Left colon (tissue), 2 donors: ENCODE measurements around the gene ZNF438. TPM values are rescaled to one million over a fixed set of nuclear protein-coding genes. Genes with fewer than 3 reads are reported as not detected.
A peak's percentile ranks its signal among the peaks of the same experiment; 100 is the strongest.

Experiments used
- ATAC-seq: fragments of 200-7000 bp; cut with Tn5 transposase; one replicate; pipeline ENCODE4 v1.9.1; 2020; ENCODE audit warnings: mild to moderate bottlenecking, moderate library complexity
- DNase-seq, 2 donors: peaks; one replicate each; pipeline ENCODE4 v3.0.0-alpha.2; 2020
- intact Hi-C, 2 donors: fragments of 100-400 bp; cut with DNase I in 1 of 2; cut with micrococcal nuclease in 1 of 2; formaldehyde crosslinking; loops; one replicate each; pipeline versions ENCODE4 v1.11.2 to v1.14.0; 2022; cut with DNase I, micrococcal nuclease
- total RNA-seq, 2 donors: library from RNA; stranded (reverse); fragmentation: NEBNext Ultra II Directional; extraction: Animal tissue kit (Norgen Biotek cat#: 25700); gene quantifications; one replicate each; pipeline ENCODE4 v1.2.1, GENCODE V29; 2021
- donor health status: DM: no; HTN: no; CAD: no.
- donor health status: DM: yes; HTN: yes; CAD: no.

ZNF438 gene
- total RNA-seq, 2 donors from 2014 or later, result 3.8 to 6.5 TPM

GRCh38 chr10:30822693-30823465 is 208.8 kb downstream of the ZNF438 start:
- ATAC-seq, result no peak
- DNase-seq, result no peak
- intact Hi-C loops, result no loop called here

DNA sequence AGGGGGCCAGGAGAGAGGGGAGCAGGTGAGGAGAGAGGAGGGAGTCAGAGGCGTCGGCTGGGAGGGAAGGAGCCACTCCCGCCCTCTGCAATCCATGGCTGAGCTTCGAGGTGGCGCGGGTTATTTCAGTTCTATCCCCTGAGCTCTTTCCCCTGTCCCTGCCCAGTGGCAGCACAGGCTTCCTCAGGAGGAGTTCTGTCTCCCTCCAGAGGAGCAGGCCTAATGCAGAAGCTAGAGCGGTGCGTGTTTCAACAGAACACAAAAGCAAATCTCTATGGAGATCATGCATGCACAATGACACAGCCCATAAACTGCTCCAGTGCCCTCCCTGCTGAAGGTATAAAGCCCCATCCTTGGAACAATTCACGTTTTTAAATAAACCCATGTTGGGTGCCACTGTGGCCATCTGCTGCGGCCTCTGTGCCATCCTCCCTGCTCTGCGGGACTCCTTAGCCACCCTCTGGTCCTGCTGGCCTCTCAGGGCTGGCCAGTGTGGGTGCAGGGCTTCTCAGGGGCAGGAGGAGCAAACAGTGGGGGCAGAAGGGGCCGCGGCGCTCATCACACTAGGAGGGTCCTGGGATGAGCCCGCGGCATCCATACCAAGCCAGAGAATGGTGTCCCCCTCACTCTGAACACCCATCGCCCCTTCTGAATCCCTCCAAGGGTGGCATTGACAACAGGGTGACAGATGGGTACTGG is 209.5 kb downstream of the ZNF438 start:
- ATAC-seq, result no peak
- DNase-seq, result no peak
- intact Hi-C loops, result no loop called here

- no peak for DNase-seq
- no peak for ATAC-seq
These were observed 210.2 kb downstream of the ZNF438 start for GRCh38 chr10:30821261-30821993.

GRCh38 chr10:30820261-30820991 is 211.2 kb downstream of the ZNF438 start:
- intact Hi-C loops, result no loop called here
- DNase-seq (no peak), ATAC-seq (no peak)

More at GRCh38 chr10:30821261-30821993, 210.2 kb downstream of the ZNF438 start:
- intact Hi-C loops, result no loop called here

- DNase-seq (no peak), ATAC-seq (no peak)
- intact Hi-C loops, result no loop called here
These were observed 212.1 kb downstream of the ZNF438 start for GRCh38 chr10:30819341-30820181.

DNA sequence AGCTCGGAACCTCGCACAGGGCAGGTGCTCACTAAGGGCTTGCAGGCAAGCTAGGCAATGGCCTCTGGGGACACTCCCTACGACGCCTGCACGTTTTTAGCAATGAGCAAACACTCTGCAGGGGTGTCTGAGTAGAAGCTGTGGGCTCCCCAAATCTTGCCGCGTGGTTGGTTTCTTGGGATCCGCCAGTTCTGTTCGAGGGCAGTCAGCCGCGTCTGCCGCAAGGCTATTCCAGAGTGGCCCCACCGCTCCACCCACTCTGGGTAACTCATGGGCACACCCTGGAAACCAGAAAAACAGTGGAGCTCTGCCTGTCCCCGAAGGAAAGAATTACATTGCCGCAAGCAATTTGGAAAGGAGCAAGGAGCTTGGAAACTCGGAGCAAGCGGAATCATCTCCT is 212.8 kb downstream of the ZNF438 start:
- intact Hi-C loops, result no loop called here
- no peak for ATAC-seq
- DNase-seq, result no peak

GRCh38 chr10:30818010-30818660 is 213.5 kb downstream of the ZNF438 start:
- peak in 1 of 2 donors; percentile 25 for DNase-seq
- intact Hi-C loops, result no loop called here
- ATAC-seq, result no peak

DNA sequence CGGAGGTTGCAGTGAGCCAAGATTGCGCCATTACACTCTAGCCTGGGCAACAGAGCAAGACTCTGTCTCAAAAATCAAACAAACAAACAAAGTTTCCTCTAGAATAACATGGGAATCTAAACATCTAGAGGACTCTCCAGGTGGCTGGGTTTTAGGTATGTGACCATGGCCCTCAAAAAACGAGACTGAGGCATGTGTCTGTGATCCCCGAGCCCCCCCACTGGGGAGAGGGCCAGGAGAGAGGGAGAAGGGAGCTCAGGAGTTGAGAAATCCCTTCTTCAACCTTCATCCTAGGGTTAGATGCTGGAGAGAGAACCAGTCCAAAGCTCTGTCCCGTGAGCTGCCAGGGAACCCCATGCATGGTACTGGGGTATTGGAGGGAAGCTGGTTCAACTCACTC is 214.1 kb downstream of the ZNF438 start:
- intact Hi-C loops, result no loop called here
- no peak for ATAC-seq

GRCh38 chr10:30816820-30817171 is 214.9 kb downstream of the ZNF438 start:
- intact Hi-C loops, result no loop called here
- no peak for DNase-seq
- ATAC-seq, result no peak

More for the DNA sequence above, 214.1 kb downstream of the ZNF438 start:
- no peak for DNase-seq

DNA sequence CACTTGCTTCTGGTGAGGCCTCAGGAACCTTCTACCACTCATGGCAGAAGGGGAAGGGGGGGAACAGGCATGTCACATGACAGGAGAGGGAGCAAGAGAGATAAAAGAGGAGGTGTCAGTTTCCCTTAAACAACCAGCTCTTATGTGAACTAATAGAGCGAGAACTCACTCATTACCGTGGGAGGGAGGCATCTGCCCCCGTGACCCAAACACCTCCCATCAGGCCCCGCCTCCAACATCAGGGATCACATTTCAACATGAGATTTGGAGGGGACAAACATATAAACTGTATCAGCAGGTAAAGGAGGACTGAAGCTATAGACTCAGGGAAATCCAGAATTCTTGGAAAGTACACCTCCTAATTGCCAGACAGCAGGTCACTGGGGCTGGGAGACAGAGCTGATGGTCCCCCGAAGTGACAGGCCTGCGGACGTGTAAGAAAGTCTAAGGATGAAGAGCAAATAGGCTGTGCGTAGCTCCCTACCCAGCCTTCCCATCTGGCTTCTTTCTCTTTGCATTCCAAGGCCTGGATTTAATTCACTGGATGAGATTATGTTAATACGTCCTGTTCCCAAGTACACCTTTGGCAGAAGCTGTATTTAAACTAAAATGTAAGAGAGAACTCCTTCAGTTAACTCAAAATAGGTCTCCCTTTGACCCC is 215.4 kb downstream of the ZNF438 start:
- intact Hi-C loops, result no loop called here
- DNase-seq, result no peak
- no peak for ATAC-seq

DNA sequence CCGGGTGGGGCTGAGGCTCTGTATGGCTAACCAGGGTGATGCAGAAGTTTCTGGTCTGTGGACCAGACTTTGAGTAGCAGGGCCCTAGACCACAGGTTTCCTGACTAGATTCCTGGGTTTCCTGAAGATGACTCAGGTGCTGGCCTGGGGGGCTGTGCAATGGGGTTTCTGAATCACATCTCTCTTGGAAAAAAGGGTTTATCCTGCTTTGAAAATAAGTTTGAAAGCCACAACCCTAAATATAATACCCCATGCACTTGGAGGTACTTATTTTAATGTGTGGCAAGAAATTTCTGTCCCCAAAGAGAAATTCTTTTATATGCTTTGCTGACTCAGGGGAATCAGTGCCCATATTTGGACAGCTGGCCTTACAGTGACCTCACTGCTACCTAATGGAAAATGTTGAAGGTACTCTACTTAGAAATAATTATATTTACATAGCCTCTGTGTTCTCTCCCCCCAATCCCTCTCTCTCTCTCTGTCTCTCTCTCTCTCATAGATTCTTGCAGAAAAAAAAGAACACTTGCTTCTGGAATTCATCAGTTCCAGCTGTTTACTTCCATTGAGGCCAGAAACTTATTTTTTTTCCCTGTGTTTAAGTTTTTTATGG is 217.7 kb downstream of the ZNF438 start:
- DNase-seq, result no peak
- intact Hi-C loops, result no loop called here

DNA sequence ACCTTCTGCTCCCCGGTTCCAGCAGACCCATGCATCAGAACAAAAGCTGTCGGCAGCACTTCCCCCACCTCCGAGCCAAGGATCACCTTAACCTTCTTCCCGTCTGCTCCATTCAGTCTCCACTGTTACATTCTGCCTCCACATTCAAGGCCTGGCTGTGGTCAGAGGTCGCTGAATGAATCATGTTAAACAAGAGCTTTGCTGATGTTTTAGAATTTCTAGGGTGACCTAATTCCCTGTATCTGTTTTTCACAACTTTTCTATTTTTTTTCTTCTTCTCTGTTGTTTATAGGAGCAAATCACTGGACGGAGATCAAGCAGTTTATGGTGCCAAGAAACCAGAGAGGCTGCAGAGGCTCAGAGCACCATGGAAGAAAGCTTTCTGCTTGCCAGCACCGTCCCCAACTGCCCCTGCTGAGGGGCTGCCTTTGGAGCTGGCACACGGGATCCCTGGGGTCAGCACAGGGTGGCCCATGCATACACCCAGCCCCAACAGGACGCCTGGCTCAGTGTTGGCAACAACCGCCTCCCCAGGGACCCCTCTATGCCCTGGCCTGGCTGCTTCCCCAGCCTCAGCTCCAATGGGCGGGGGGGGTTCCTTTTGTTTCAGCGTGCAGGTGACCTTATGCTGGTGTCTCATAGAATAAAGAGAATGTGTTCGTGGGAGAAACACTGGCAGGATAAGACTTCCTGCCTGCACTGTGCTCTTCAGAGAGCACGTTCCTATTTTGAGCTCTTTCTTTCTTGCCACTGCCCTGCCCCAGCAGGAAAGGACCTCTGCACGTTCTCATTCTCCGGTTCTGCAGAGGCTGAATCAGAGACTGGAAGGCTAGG is 219.4 kb downstream of the ZNF438 start:
- ATAC-seq (peak; percentile 12), DNase-seq (no peak)
- intact Hi-C loops, result no loop called here

More for the DNA sequence above, 217.7 kb downstream of the ZNF438 start:
- no peak for ATAC-seq

GRCh38 chr10:30811276-30812017 is 220.2 kb downstream of the ZNF438 start:
- intact Hi-C loops, result no loop called here
- ATAC-seq, result no peak
- DNase-seq, result peak in 1 of 2 donors; percentile 62

- ATAC-seq (no peak), DNase-seq (no peak)
- intact Hi-C loops, result no loop called here
These were observed 221.2 kb downstream of the ZNF438 start for GRCh38 chr10:30810416-30810815.

DNA sequence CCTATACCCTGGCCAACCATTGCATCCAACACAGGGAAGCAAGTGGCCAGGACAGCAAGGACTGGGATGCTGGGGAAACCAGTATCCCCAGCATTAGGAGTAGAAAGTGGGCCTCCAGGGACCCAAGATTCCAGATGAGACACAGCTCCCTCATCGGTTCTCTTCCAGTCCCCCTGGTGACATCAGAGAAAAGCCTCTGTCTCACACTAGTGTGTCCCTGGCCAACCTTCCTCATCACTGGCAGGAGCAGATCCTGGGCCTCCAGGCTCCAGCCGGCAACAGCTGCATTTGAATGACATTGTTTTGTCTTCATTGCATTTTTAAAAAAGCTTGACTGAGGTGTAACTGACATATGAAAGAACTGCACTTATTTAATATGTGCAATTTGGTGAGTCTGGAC is 224.8 kb downstream of the ZNF438 start:
- DNase-seq, result no peak
- no peak for ATAC-seq
- intact Hi-C loops, result no loop called here
